Neural progenitor cell (in vitro differentiated cells): ENCODE results near the gene VILL.

Source experiments
- EZH2 ChIP-seq: fragments of 200-600 bp; sonication (generic); IDR thresholded peaks from 2 replicates; pipeline ENCODE4 v1.6.1; 2017; ENCODE audit warnings: antibody characterized with exemption, mild to moderate bottlenecking, moderate library complexity
- EZH2phosphoT487 ChIP-seq: fragments of 200-600 bp; sonication (generic); IDR thresholded peaks from 2 replicates; pipeline ENCODE4 v1.6.1; 2017; ENCODE audit warnings: antibody characterized with exemption
- TF ChIP-seq, protein P1 (sequence below): fragments of 200-600 bp; sonication (generic); IDR thresholded peaks from 2 replicates; pipeline ENCODE4 v1.5.1; 2017; ENCODE audit warnings: antibody characterized with exemption, mild to moderate bottlenecking

DNA sequence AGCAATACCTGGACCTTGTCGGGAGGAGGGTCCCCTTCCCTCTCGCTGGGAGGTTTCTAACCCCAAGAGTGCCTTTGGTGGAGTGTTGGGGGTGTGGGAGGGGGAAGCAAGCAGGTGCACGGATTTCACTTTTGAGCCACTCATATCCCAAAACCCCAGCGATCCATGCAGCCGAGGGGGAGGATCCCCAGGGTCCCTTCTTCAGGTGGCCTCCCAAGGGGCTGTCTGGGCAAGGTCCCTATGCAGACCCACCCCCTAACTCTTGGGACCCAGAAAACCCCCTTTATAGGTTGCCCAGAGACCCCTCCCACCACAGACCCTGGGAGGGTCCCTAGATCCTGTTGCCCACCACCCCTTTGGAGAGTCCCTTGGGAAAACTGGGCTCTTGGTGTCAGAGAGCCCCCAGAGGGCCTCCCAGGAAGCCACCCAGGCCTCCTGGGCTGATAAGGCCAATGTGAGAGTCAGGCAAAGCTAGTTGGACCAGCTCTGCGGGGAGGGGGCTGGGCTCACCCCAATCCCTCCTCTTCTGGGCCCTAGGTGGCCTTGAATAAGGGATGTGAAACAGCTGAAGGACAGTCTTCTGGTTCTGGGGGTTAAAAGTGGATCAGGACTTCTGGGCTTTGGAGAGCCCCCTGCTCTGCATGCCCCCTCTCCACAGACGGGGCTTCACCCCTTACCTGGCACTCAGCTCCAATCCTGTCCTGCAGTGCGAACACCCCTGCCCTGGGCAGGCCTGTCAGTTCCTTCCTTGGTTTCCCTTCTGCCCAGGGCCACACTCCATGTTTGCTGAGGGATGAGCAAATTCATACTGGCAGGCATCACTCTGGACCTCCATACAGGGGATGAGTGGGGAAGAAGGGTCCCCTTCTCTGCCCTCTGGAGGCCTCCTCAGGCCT, 39.8 kb downstream of the VILL start:
- TF ChIP-seq EZH2: no peak
- TF ChIP-seq, protein P1, sequence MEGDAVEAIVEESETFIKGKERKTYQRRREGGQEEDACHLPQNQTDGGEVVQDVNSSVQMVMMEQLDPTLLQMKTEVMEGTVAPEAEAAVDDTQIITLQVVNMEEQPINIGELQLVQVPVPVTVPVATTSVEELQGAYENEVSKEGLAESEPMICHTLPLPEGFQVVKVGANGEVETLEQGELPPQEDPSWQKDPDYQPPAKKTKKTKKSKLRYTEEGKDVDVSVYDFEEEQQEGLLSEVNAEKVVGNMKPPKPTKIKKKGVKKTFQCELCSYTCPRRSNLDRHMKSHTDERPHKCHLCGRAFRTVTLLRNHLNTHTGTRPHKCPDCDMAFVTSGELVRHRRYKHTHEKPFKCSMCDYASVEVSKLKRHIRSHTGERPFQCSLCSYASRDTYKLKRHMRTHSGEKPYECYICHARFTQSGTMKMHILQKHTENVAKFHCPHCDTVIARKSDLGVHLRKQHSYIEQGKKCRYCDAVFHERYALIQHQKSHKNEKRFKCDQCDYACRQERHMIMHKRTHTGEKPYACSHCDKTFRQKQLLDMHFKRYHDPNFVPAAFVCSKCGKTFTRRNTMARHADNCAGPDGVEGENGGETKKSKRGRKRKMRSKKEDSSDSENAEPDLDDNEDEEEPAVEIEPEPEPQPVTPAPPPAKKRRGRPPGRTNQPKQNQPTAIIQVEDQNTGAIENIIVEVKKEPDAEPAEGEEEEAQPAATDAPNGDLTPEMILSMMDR: no peak
- TF ChIP-seq EZH2phosphoT487: no peak
